ENCODE measurements around the gene NAV3. TPM values are rescaled to one million over a fixed set of nuclear protein-coding genes. Genes with fewer than 3 reads are reported as not detected.

NAV3 gene
- total RNA-seq, 1 donor from 2014 or later: 1.5 TPM

- no peaks in the 10 kb centered on the region for H3K9me3 ChIP-seq (replicated peaks)
- H3K4me3 ChIP-seq: no peak overlapping the region
- no peak for DNase-seq
- H3K27me3 ChIP-seq (ENCODE audit: low read depth): no peaks in the 10 kb centered on the region
- no peaks in the 10 kb centered on the region for H3K36me3 ChIP-seq
- TF ChIP-seq, protein P1, sequence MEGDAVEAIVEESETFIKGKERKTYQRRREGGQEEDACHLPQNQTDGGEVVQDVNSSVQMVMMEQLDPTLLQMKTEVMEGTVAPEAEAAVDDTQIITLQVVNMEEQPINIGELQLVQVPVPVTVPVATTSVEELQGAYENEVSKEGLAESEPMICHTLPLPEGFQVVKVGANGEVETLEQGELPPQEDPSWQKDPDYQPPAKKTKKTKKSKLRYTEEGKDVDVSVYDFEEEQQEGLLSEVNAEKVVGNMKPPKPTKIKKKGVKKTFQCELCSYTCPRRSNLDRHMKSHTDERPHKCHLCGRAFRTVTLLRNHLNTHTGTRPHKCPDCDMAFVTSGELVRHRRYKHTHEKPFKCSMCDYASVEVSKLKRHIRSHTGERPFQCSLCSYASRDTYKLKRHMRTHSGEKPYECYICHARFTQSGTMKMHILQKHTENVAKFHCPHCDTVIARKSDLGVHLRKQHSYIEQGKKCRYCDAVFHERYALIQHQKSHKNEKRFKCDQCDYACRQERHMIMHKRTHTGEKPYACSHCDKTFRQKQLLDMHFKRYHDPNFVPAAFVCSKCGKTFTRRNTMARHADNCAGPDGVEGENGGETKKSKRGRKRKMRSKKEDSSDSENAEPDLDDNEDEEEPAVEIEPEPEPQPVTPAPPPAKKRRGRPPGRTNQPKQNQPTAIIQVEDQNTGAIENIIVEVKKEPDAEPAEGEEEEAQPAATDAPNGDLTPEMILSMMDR (IDR thresholded peaks at IDR 0.05; ENCODE audit: borderline replicate concordance): no peak
- no peaks in the 10 kb centered on the region for H3K4me1 ChIP-seq
- no peak overlapping the region for H3K27ac ChIP-seq (replicated peaks)
- intact Hi-C loops (cut with micrococcal nuclease): no loop called here
These were observed 229.5 kb downstream of the NAV3 start for GRCh38 chr12:78060186-78060585.

DNA sequence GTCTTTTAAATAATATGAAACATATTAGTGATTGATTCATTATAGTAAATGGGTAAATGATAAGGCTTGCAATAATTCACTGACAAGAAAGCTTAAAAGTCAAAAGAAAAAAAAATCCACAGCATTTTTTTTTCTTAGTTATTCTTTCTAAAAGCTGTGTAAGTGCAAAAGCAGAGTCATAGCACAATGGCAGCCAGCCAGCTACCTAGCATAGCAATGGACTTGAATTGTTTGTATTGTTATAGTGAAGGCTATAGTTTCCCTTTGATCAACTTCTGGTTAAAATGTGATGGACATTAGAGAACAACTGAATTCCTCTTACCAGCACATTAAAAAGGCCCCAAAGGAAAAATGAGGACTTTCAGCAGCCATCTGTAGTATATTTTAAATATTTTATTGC is 232.1 kb downstream of the NAV3 start:
- no peak overlapping the region for H3K27ac ChIP-seq (replicated peaks)
- TF ChIP-seq, protein P1 (IDR thresholded peaks at IDR 0.05; ENCODE audit: borderline replicate concordance): no peak
- peak; percentile 18 for DNase-seq
- intact Hi-C loops (cut with micrococcal nuclease): no loop called here
- no peaks in the 10 kb centered on the region for H3K36me3 ChIP-seq
- no peaks in the 10 kb centered on the region for H3K27me3 ChIP-seq (ENCODE audit: low read depth)
- H3K4me1 ChIP-seq: no peaks in the 10 kb centered on the region
- H3K4me3 ChIP-seq: no peak overlapping the region
- H3K9me3 ChIP-seq (replicated peaks): no peaks in the 10 kb centered on the region

- no peaks in the 10 kb centered on the region for H3K4me1 ChIP-seq
- no peak overlapping the region for H3K27ac ChIP-seq (replicated peaks)
- no peaks in the 10 kb centered on the region for H3K36me3 ChIP-seq
- H3K9me3 ChIP-seq (replicated peaks): no peaks in the 10 kb centered on the region
- TF ChIP-seq, protein P1 (IDR thresholded peaks at IDR 0.05; ENCODE audit: borderline replicate concordance): no peak
- no peak overlapping the region for H3K4me3 ChIP-seq
- DNase-seq: no peak
- H3K27me3 ChIP-seq (ENCODE audit: low read depth): no peaks in the 10 kb centered on the region
- intact Hi-C loops (cut with micrococcal nuclease): no loop called here
These were observed 251.1 kb downstream of the NAV3 start for GRCh38 chr12:78081590-78082314.

- TF ChIP-seq, protein P1 (IDR thresholded peaks at IDR 0.05; ENCODE audit: borderline replicate concordance): no peak
- peak overlapping the region; percentile 40 for H3K27ac ChIP-seq (replicated peaks)
- intact Hi-C loops (cut with micrococcal nuclease): no loop called here
- no peak overlapping the region for H3K4me3 ChIP-seq
- no peaks in the 10 kb centered on the region for H3K9me3 ChIP-seq (replicated peaks)
- no peaks in the 10 kb centered on the region for H3K4me1 ChIP-seq
- no peaks in the 10 kb centered on the region for H3K27me3 ChIP-seq (ENCODE audit: low read depth)
- DNase-seq: no peak
- no peaks in the 10 kb centered on the region for H3K36me3 ChIP-seq
These were observed 255.0 kb downstream of the NAV3 start for GRCh38 chr12:78085542-78086182.

DNA sequence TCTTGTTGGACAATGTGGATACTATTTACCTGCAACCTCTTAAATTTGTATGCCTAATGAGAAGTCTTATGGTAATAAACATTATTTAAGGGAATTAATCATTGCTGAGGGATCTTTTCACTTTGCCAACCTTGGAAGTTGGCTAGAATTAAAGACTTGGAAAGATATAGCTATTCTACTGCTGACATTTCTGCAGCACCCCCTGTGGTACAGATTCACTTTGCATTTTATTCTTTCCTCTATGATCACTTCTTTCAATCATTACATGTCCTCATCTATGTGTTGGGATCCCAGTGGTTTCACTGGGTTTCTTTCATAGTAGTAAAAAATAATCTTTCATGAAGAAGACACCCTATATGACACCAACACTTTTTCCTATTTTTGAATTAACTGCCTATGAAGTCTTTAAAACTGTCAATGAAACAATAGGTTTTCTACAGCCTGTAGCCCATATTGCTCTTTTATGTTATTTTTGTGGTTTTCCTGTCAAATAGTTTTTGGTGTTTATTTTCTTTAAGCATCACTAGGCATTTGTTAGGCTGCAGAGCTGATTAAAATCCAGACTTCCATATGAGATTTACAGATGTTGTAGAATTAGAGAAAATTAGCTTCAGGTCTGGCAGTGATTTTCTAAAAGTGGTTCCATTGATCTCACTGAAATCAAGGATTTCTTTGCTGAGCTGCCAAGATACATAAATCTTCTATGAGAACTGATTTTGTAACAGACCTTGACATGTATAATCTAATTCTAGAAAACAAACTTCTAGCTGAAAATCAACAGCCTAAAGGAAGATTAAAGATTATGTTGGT is 256.1 kb downstream of the NAV3 start:
- Histone ChIP-seq H3K4me1 (no peaks in the 10 kb centered on the region), H3K4me3 (no peak overlapping the region), H3K36me3 (no peaks in the 10 kb centered on the region), H3K27ac (replicated peaks) (no peak overlapping the region), H3K9me3 (replicated peaks) (no peaks in the 10 kb centered on the region), H3K27me3 (ENCODE audit: low read depth) (no peaks in the 10 kb centered on the region)
- DNase-seq: no peak
- intact Hi-C loops (cut with micrococcal nuclease): no loop called here
- TF ChIP-seq, protein P1 (IDR thresholded peaks at IDR 0.05; ENCODE audit: borderline replicate concordance): no peak

Data from left ventricle myocardium inferior (tissue), 1 donor.